HepG2 (cell line): ENCODE data around the gene ZFAND2B. TPM values are rescaled to one million over a fixed set of nuclear protein-coding genes. Genes with fewer than 3 reads are reported as not detected.
"Not testable (repeated sequence)": the region's sequence is repeated elsewhere in the genome, so short reads cannot be mapped to it uniquely, and the experiment has no call there.

Source experiments
- ATAC-seq: fragments of 200-7000 bp; cut with Tn5 transposase; 3 replicates; pipeline ENCODE4 v1.9.1; 2020; ENCODE audit warnings: mild to moderate bottlenecking, moderate library complexity
- BruUV-seq: library from RNA; stranded (reverse); fragments of 400-500 nt; replicated peaks from 2 replicates; lab custom pipeline; 2021; lab: Mats Ljungman, UMichigan
- CTCF ChIA-PET: fragments of 300-600 bp; formaldehyde crosslinking; extraction: SDS; loops from one replicate; lab custom pipeline; 2021; ENCODE audit warnings: low total read pairs, inconsistent platforms, low intra/inter-chr PET ratio; lab: Yijun Ruan, JAX
- POLR2A ChIA-PET: fragments of 350-600 bp; sonication (Branson Sonifier 250); formaldehyde crosslinking; loops from one replicate; lab custom pipeline; 2020; ENCODE audit warnings: antibody characterized with exemption, inconsistent platforms; lab: Yijun Ruan, JAX
- DNase-seq: peaks from one replicate; pipeline ENCODE4 v3.0.0-alpha.2; 2015; ENCODE audit warnings: low spot score
- FAIRE-seq: peaks from 3 replicates; lab custom pipeline; 2011; peaks lifted over from hg19 to GRCh38; lab: Jason Lieb, UNC
- H2AFZ ChIP-seq: one replicate; pipeline ENCODE4 v1.6.1; 2011; ENCODE audit warnings: low read length, inconsistent platforms
- H3K27ac ChIP-seq: fragments of 300-600 bp; 3 replicates; pipeline ENCODE4 v1.8.0; 2011; ENCODE audit warnings: mixed run types, mild to moderate bottlenecking, mixed read lengths, low read length, inconsistent platforms; ENCODE audit not compliant: insufficient read depth; ENCODE audit errors: extremely low read length
- H3K27me3 ChIP-seq, 2 experiments: fragments of 200-600 bp in 1 of 2; 2 replicates in 1 of 2; 3 replicates in 1 of 2; pipeline versions ENCODE4 v1.6.0 to v1.8.0; 2011; ENCODE audit warnings: low read length in 2 of 2, mild to moderate bottlenecking in 2 of 2, moderate library complexity in 2 of 2, inconsistent platforms in 1 of 2; ENCODE audit not compliant: insufficient read depth in 2 of 2, control insufficient read depth in 1 of 2
- H3K36me3 ChIP-seq, 2 experiments: fragments of 200-600 bp in 1 of 2; replicated peaks in 1 of 2; 2 replicates in 1 of 2; 3 replicates in 1 of 2; pipeline versions ENCODE4 v1.5.1 to v1.8.0; 2011; ENCODE audit warnings: low read length in 2 of 2, inconsistent platforms in 1 of 2; ENCODE audit not compliant: insufficient read depth in 2 of 2, control insufficient read depth in 1 of 2
- H3K4me1 ChIP-seq: 2 replicates; pipeline ENCODE4 v1.5.1; 2012; ENCODE audit warnings: low read length, inconsistent platforms; ENCODE audit not compliant: insufficient read depth
- H3K4me2 ChIP-seq: 2 replicates; pipeline ENCODE4 v1.6.0; 2011; ENCODE audit warnings: low read depth, low read length, inconsistent platforms
- H3K4me3 ChIP-seq, 3 experiments: fragments of 200-600 bp in 1 of 3; sonication (generic), shearing (Covaris generic) in 1 of 3; replicated peaks in 1 of 3; 2 replicates each; pipeline ENCODE4 v1.5.1; 2011 to 2016; ENCODE audit warnings: low read length in 3 of 3, inconsistent platforms in 2 of 3, low read depth in 2 of 3, mild to moderate bottlenecking in 2 of 3, control low read depth in 1 of 3, mixed read lengths in 1 of 3; ENCODE audit not compliant: insufficient read depth in 1 of 3
- H3K79me2 ChIP-seq: one replicate; pipeline ENCODE4 v1.6.1; 2011; ENCODE audit warnings: low read length, inconsistent platforms; ENCODE audit not compliant: insufficient read depth
- H3K9ac ChIP-seq: 2 replicates; pipeline ENCODE4 v1.6.0; 2011; ENCODE audit warnings: mild to moderate bottlenecking, low read depth, low read length, inconsistent platforms; ENCODE audit not compliant: insufficient read depth
- H3K9me3 ChIP-seq: 2 replicates; pipeline ENCODE4 v1.5.1; 2012; ENCODE audit warnings: mild to moderate bottlenecking, low read length
- H4K20me1 ChIP-seq: 2 replicates; pipeline ENCODE4 v1.6.0; 2011; ENCODE audit warnings: inconsistent platforms, mild to moderate bottlenecking, low read length, moderate library complexity; ENCODE audit not compliant: insufficient read depth
- CSRNP1 ChIP-seq: sonication (generic); formaldehyde crosslinking; IDR thresholded peaks from 2 replicates; pipeline ENCODE4 v1.8.1; 2023; ENCODE audit warnings: mild to moderate bottlenecking, missing genetic modification reagents
- CTCF ChIP-seq: sonication (generic); formaldehyde crosslinking; IDR thresholded peaks from 2 replicates; pipeline ENCODE4 v1.5.0; 2020; ENCODE audit warnings: mild to moderate bottlenecking, missing genetic modification reagents, moderate library complexity
- NONO ChIP-seq, 2 experiments: fragments of 450-650 bp in 1 of 2; sonication (generic) in 1 of 2; formaldehyde crosslinking in 1 of 2; IDR thresholded peaks in 1 of 2; conservative IDR thresholded peaks in 1 of 2; 2 replicates each; pipeline versions ENCODE4 v1.6.1 to v1.8.0; 2017 to 2022; ENCODE audit warnings: mild to moderate bottlenecking in 1 of 2, missing genetic modification reagents in 1 of 2, moderate library complexity in 1 of 2
- TAF1 ChIP-seq: sonication (generic); formaldehyde crosslinking; IDR thresholded peaks from 2 replicates; pipeline ENCODE4 v1.4.0; 2020; ENCODE audit warnings: missing genetic modification reagents
- ZGPAT ChIP-seq: IDR thresholded peaks from 2 replicates; pipeline ENCODE4 v1.6.1; 2016; ENCODE audit warnings: mild to moderate bottlenecking
- ZNF687 ChIP-seq: sonication (generic); formaldehyde crosslinking; IDR thresholded peaks from 2 replicates; pipeline ENCODE4 v1.5.1; 2020; ENCODE audit warnings: mild to moderate bottlenecking, missing genetic modification reagents, moderate library complexity
- WGBS: methylation state at CpG from one replicate; pipeline ENCODE4 v1.1.6; 2017; ENCODE audit warnings: low lambda C conversion rate; 5-methylcytosine and 5-hydroxymethylcytosine counted together
- in situ Hi-C: cut with HindIII; loops from 2 replicates; pipeline ENCODE4 v1.10.0; 2017; ENCODE audit warnings: low pct_unique_long_range_greater_than_20kb; ENCODE audit not compliant: extremely low pct_ligation_motif_present
- intact Hi-C: fragments of 100-400 bp; cut with micrococcal nuclease; formaldehyde crosslinking; loops from one replicate; pipeline ENCODE4 v1.10.0; 2022; ENCODE audit not compliant: unreplicated experiment
- polyA plus RNA-seq, 8 experiments: library from polyadenylated mRNA; depleted of rRNA in 3 of 8; stranded (reverse) in 7 of 8; unstranded in 1 of 8; fragments of >200 nt; fragmentation: Illumina TruSeq in 4 of 8; extraction: Trizol in 4 of 8; gene quantifications; 2 replicates each; pipeline versions ENCODE4 v1.2.1 to v1.2.3, GENCODE V29; 2011 to 2016; ENCODE audit warnings: low read depth in 4 of 8, missing spikeins in 1 of 8, mixed read lengths in 1 of 8; ENCODE audit not compliant: insufficient read depth in 1 of 8
- total RNA-seq, 5 experiments: library from RNA; depleted of rRNA; stranded (reverse); fragments of >200 nt; fragmentation: Illumina TruSeq; extraction: Trizol; gene quantifications; 2 replicates each; pipeline ENCODE4 v1.2.3, GENCODE V29; 2016; ENCODE audit warnings: low read depth in 1 of 5

The ZFAND2B gene
- total and polyA plus RNA-seq, 2 of the 13 experiments (the other 11 are each of a cell fraction or from before 2014, with no cell fraction given) = 53.3 to 115 TPM

GRCh38 chr2:219201331-219201730 lies 5.3 kb upstream of the ZFAND2B start:
- CTCF ChIA-PET = not testable (repeated sequence)

More at GRCh38 chr2:219201331-219201730, 5.3 kb upstream of the ZFAND2B start:
- in situ Hi-C loops; H3K79me2 ChIP-seq; intact Hi-C loops; H3K4me3 ChIP-seq; H3K27me3 ChIP-seq; H4K20me1 ChIP-seq; H3K9me3 ChIP-seq; DNase-seq; H3K4me2 ChIP-seq; H2AFZ ChIP-seq; H3K36me3 ChIP-seq; BruUV-seq; ATAC-seq; H3K9ac ChIP-seq; FAIRE-seq; TF ChIP-seq NONO (IDR thresholded peaks at IDR 0.05): not testable (repeated sequence)
- H3K27ac ChIP-seq = peak overlapping the region; percentile 63
- H3K4me1 ChIP-seq = peaks cover 42% of the 10 kb centered on the region
- TF ChIP-seq NONO (CRISPR knock-in tag; conservative IDR thresholded peaks at IDR 0.05) = 0 out of 2 replicates have a peak, but pooled peaks have one; percentile 2
- peak; percentile 39; the same call in 1 of the 2 replicates for TF ChIP-seq ZNF687 (CRISPR knock-in tag)
- 0 out of 2 replicates have a peak, but pooled peaks have one; percentile 13 for TF ChIP-seq ZGPAT (CRISPR knock-in tag)
- 0 out of 2 replicates have a peak, but pooled peaks have one; percentile 17 for TF ChIP-seq CTCF
- 0 out of 2 replicates have a peak, but pooled peaks have one; percentile 0 for TF ChIP-seq TAF1 (CRISPR knock-in tag)
- TF ChIP-seq CSRNP1 (CRISPR knock-in tag) = 0 out of 2 replicates have a peak, but pooled peaks have one; percentile 26
- POLR2A ChIA-PET = interaction anchor here (0.8 to 10.9 kb wide), 13 partner anchors 6 to 199 kb away, joined by 3 to 102 read pairs (median 9); partner anchors contain the start of genes ABCB6, CNPPD1, DNAJB2 and GLB1L
- 87% methylated on average over 17 of the region's 21 CpGs for WGBS
